GM12878 (cell line): Measurements from ENCODE around the gene NPR1. TPM values are rescaled to one million over a fixed set of nuclear protein-coding genes. Genes with fewer than 3 reads are reported as not detected.

Experiments
- ATAC-seq: fragments of 200-7000 bp; cut with Tn5 transposase; 3 replicates; pipeline ENCODE4 v1.9.1; 2020; ENCODE audit warnings: mild to moderate bottlenecking, moderate library complexity
- BruUV-seq: library from RNA; stranded (reverse); fragments of 400-500 nt; replicated peaks from 2 replicates; lab custom pipeline; 2021; lab: Mats Ljungman, UMichigan
- CTCF ChIA-PET: fragments of 300-600 bp; sonication (Branson Sonifier 250); formaldehyde crosslinking; extraction: SDS; loops from one replicate; lab custom pipeline; 2021; ENCODE audit warnings: inconsistent platforms; lab: Yijun Ruan, JAX
- POLR2A ChIA-PET: fragments of 350-600 bp; formaldehyde crosslinking; extraction: SDS; loops from one replicate; lab custom pipeline; 2021; ENCODE audit warnings: inconsistent platforms; lab: Charles Lee
- RAD21 ChIA-PET: fragments of 300-600 bp; sonication (Branson Sonifier 250); formaldehyde crosslinking; loops from one replicate; lab custom pipeline; 2023; ENCODE audit warnings: antibody characterized with exemption; ENCODE audit not compliant: unreplicated experiment; lab: Charles Lee
- SMC1A ChIA-PET: fragments of 300-600 bp; sonication (Branson Sonifier 250); formaldehyde crosslinking; loops from one replicate; lab custom pipeline; 2023; ENCODE audit not compliant: unreplicated experiment, uncharacterized antibody; lab: Charles Lee
- DNase-seq: peaks from one replicate; pipeline ENCODE4 v3.0.0-alpha.2; 2011; ENCODE audit warnings: low read depth, low spot score
- FAIRE-seq: peaks from 3 replicates; lab custom pipeline; 2011; peaks lifted over from hg19 to GRCh38; lab: Jason Lieb, UNC
- H2AFZ ChIP-seq: 2 replicates; pipeline ENCODE4 v1.6.0; 2011; ENCODE audit warnings: low read depth, low read length, control low read depth; ENCODE audit not compliant: control insufficient read depth
- H3K27ac ChIP-seq: 2 replicates; pipeline ENCODE4 v1.5.1; 2011; ENCODE audit warnings: control low read depth; ENCODE audit not compliant: control insufficient read depth, insufficient read depth
- H3K27me3 ChIP-seq, 2 experiments: replicated peaks in 1 of 2; 2 replicates each; pipeline versions ENCODE4 v1.6.0 to v1.6.1; 2011; ENCODE audit warnings: low read length in 1 of 2; ENCODE audit not compliant: control insufficient read depth in 2 of 2, insufficient read depth in 2 of 2
- H3K36me3 ChIP-seq, 2 experiments: 2 replicates each; pipeline ENCODE4 v1.5.1; 2011; ENCODE audit warnings: low read length in 1 of 2; ENCODE audit not compliant: control insufficient read depth in 2 of 2, insufficient read depth in 2 of 2
- H3K4me1 ChIP-seq: 2 replicates; pipeline ENCODE4 v1.6.1; 2011; ENCODE audit warnings: mild to moderate bottlenecking, low read length, moderate library complexity, mixed read lengths; ENCODE audit not compliant: control insufficient read depth, insufficient read depth
- H3K4me2 ChIP-seq: 2 replicates; pipeline ENCODE4 v1.6.0; 2011; ENCODE audit warnings: control low read depth; ENCODE audit not compliant: control insufficient read depth, insufficient read depth
- H3K4me3 ChIP-seq: fragments of 200-600 bp; sonication (generic); 2 replicates; pipeline ENCODE4 v1.5.1; 2016
- H3K79me2 ChIP-seq: 2 replicates; pipeline ENCODE4 v1.6.0; 2011; ENCODE audit warnings: low read length; ENCODE audit not compliant: control insufficient read depth, insufficient read depth
- H3K9ac ChIP-seq: 2 replicates; pipeline ENCODE4 v1.8.0; 2011; ENCODE audit warnings: low read length, control low read depth, mixed read lengths; ENCODE audit not compliant: control insufficient read depth, insufficient read depth
- H3K9me3 ChIP-seq: replicated peaks from 3 replicates; pipeline ENCODE4 v1.5.1; 2011; ENCODE audit warnings: mild to moderate bottlenecking, low read length; ENCODE audit not compliant: control insufficient read depth, insufficient read depth
- H4K20me1 ChIP-seq: 2 replicates; pipeline ENCODE4 v1.6.0; 2011; ENCODE audit not compliant: control insufficient read depth, insufficient read depth
- BACH1 ChIP-seq: fragments of 450-650 bp; IDR thresholded peaks from 2 replicates; pipeline ENCODE4 v1.6.1; 2017; ENCODE audit warnings: mild to moderate bottlenecking, borderline replicate concordance
- CEBPZ ChIP-seq: fragments of 150-350 bp; IDR thresholded peaks from 2 replicates; pipeline ENCODE4 v1.6.1; 2016; ENCODE audit warnings: low read depth, low read length
- MEF2B ChIP-seq: fragments of 450-650 bp; IDR thresholded peaks from 2 replicates; pipeline ENCODE4 v1.6.1; 2018; ENCODE audit warnings: mild to moderate bottlenecking, moderate library complexity; ENCODE audit not compliant: partially characterized antibody, poor library complexity, severe bottlenecking
- PAX5 ChIP-seq: IDR thresholded peaks from 2 replicates; pipeline ENCODE4 v1.6.1; 2011; ENCODE audit warnings: low read depth, low read length, borderline replicate concordance
- SMAD5 ChIP-seq: IDR thresholded peaks from 2 replicates; pipeline ENCODE4 v1.6.1; 2016; ENCODE audit warnings: antibody characterized with exemption, low read depth
- STAT1 ChIP-seq: fragments of 450-650 bp; conservative IDR thresholded peaks from 2 replicates; pipeline ENCODE4 v1.6.1; 2014; ENCODE audit warnings: antibody characterized with exemption, mild to moderate bottlenecking
- STAT3 ChIP-seq: IDR thresholded peaks from 2 replicates; pipeline ENCODE4 v1.6.1; 2011; ENCODE audit warnings: low read depth, low read length, improper control_type of control experiment
- WRNIP1 ChIP-seq: IDR thresholded peaks from 2 replicates; pipeline ENCODE4 v1.6.1; 2011; ENCODE audit warnings: low read depth, low read length, improper control_type of control experiment, borderline replicate concordance
- ZNF24 ChIP-seq: fragments of 450-650 bp; IDR thresholded peaks from 2 replicates; pipeline ENCODE4 v1.6.1; 2017; ENCODE audit warnings: antibody characterized with exemption, mild to moderate bottlenecking
- WGBS: methylation state at CpG from one replicate; pipeline ENCODE4 v1.1.6; 2016; ENCODE audit warnings: low lambda C conversion rate; ENCODE audit not compliant: insufficient replicate concordance, insufficient coverage; ENCODE audit errors: missing lambda C conversion rate; 5-methylcytosine and 5-hydroxymethylcytosine counted together
- in situ Hi-C: fragments of 300-500 bp; cut with MboI; formaldehyde crosslinking; loops from 9 replicates; pipeline ENCODE4 v1.14.3; 2018; ENCODE audit warnings: mixed read lengths
- intact Hi-C: fragments of 100-400 bp; cut with micrococcal nuclease; formaldehyde crosslinking; loops from one replicate; pipeline ENCODE4 v1.14.2; 2022; ENCODE audit not compliant: unreplicated experiment
- polyA plus RNA-seq, 11 experiments: library from polyadenylated mRNA; depleted of rRNA in 4 of 11; unstranded in 6 of 11; stranded (reverse) in 5 of 11; fragments of >200 nt; fragmentation: Nextera tagmentation in 4 of 11; fragmentation: Illumina TruSeq in 1 of 11; extraction: Ambion mirVana in 4 of 11; extraction: Trizol in 1 of 11; gene quantifications; 1 replicate in 1 of 11; 2 replicates in 10 of 11; pipeline versions ENCODE4 v1.2.1 to v1.2.3, GENCODE V29; 2011 to 2016; ENCODE audit warnings: inconsistent platforms in 2 of 11, missing spikeins in 2 of 11, low read depth in 1 of 11
- total RNA-seq, 4 experiments: library from RNA; depleted of rRNA in 3 of 4; stranded (reverse); fragments of >200 nt in 3 of 4; fragmentation: Illumina TruSeq in 1 of 4; extraction: Trizol in 1 of 4; gene quantifications; 2 replicates each; pipeline versions ENCODE4 v1.2.1 to v1.2.3, GENCODE V29; 2013 to 2021
- TF ChIP-seq, protein P1 (sequence below): fragments of 450-650 bp; IDR thresholded peaks from 2 replicates; pipeline ENCODE4 v1.6.1; 2017; ENCODE audit warnings: mild to moderate bottlenecking
- TF ChIP-seq, protein P2 (sequence below): fragments of 450-650 bp; formaldehyde crosslinking; IDR thresholded peaks from 2 replicates; pipeline ENCODE4 v1.4.0; 2020; ENCODE audit warnings: mild to moderate bottlenecking, moderate library complexity

Gene NPR1
- total and polyA plus RNA-seq, 10 of the 15 experiments (the other 5 are each of a cell fraction or from before 2014, with no cell fraction given), result 0.09 to 2.1 (median 0.28) TPM; not detected in 1

GRCh38 chr1:153680120-153680403 is 1.6 kb downstream of the NPR1 start:
- in situ Hi-C loops (no loop called here), intact Hi-C loops (no loop called here)
- WGBS, result no CpG with 5 or more reads among the region's 10 CpGs
- no peaks in the 10 kb centered on the region for H3K79me2 ChIP-seq
- RAD21 ChIA-PET, result interaction anchor here (0.9 to 1.8 kb wide), 4 partner anchors 55 to 170 kb away, joined by 3 to 6 read pairs (median 3); no protein-coding TSS in a partner anchor
- POLR2A ChIA-PET, result interaction anchor here (0.9 kb wide), 2 partner anchors 68 to 112 kb away, joined by 3 to 9 read pairs; no protein-coding TSS in a partner anchor
- ATAC-seq (no peak), FAIRE-seq (no peak), DNase-seq (no peak)
- H3K27me3 ChIP-seq, result peaks cover 14 to 23% of the 10 kb centered on the region in 2 experiments
- no TSS peak for BruUV-seq
- H3K36me3 ChIP-seq, result no peaks in the 10 kb centered on the region
- SMC1A ChIA-PET, result interaction anchor here (0.6 to 6.3 kb wide), 11 partner anchors 62 to 306 kb away, joined by 3 to 55 read pairs (median 4); partner anchors contain the start of gene RAB13
- H3K4me3 ChIP-seq, result no peak overlapping the region; the same call in 1 of the 2 replicates
- CTCF ChIA-PET, result interaction anchor here (0.6 to 6.9 kb wide), 8 partner anchors 23 to 173 kb away, joined by 3 to 84 read pairs (median 4); no protein-coding TSS in a partner anchor
- H3K9ac ChIP-seq, result no peak overlapping the region
- H3K9me3 ChIP-seq, result no peaks in the 10 kb centered on the region; the same call in 2 of the 3 replicates
- H4K20me1 ChIP-seq, result no peaks in the 10 kb centered on the region; the same call in 1 of the 2 replicates
- no peak overlapping the region for H3K4me2 ChIP-seq
- peaks cover 16% of the 10 kb centered on the region for H3K4me1 ChIP-seq
- no peak overlapping the region for H2AFZ ChIP-seq
- no peak overlapping the region for H3K27ac ChIP-seq
- TF ChIP-seq MEF2B (no peak), SMAD5 (no peak), CEBPZ (no peak), STAT3 (no peak), WRNIP1 (no peak), STAT1 (no peak), PAX5 (no peak), ZNF24 (no peak), BACH1 (no peak)
- TF ChIP-seq, protein P1, sequence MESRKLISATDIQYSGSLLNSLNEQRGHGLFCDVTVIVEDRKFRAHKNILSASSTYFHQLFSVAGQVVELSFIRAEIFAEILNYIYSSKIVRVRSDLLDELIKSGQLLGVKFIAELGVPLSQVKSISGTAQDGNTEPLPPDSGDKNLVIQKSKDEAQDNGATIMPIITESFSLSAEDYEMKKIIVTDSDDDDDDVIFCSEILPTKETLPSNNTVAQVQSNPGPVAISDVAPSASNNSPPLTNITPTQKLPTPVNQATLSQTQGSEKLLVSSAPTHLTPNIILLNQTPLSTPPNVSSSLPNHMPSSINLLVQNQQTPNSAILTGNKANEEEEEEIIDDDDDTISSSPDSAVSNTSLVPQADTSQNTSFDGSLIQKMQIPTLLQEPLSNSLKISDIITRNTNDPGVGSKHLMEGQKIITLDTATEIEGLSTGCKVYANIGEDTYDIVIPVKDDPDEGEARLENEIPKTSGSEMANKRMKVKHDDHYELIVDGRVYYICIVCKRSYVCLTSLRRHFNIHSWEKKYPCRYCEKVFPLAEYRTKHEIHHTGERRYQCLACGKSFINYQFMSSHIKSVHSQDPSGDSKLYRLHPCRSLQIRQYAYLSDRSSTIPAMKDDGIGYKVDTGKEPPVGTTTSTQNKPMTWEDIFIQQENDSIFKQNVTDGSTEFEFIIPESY, result no peak
- TF ChIP-seq, protein P2, sequence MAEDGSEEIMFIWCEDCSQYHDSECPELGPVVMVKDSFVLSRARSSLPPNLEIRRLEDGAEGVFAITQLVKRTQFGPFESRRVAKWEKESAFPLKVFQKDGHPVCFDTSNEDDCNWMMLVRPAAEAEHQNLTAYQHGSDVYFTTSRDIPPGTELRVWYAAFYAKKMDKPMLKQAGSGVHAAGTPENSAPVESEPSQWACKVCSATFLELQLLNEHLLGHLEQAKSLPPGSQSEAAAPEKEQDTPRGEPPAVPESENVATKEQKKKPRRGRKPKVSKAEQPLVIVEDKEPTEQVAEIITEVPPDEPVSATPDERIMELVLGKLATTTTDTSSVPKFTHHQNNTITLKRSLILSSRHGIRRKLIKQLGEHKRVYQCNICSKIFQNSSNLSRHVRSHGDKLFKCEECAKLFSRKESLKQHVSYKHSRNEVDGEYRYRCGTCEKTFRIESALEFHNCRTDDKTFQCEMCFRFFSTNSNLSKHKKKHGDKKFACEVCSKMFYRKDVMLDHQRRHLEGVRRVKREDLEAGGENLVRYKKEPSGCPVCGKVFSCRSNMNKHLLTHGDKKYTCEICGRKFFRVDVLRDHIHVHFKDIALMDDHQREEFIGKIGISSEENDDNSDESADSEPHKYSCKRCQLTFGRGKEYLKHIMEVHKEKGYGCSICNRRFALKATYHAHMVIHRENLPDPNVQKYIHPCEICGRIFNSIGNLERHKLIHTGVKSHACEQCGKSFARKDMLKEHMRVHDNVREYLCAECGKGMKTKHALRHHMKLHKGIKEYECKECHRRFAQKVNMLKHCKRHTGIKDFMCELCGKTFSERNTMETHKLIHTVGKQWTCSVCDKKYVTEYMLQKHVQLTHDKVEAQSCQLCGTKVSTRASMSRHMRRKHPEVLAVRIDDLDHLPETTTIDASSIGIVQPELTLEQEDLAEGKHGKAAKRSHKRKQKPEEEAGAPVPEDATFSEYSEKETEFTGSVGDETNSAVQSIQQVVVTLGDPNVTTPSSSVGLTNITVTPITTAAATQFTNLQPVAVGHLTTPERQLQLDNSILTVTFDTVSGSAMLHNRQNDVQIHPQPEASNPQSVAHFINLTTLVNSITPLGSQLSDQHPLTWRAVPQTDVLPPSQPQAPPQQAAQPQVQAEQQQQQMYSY (CRISPR knock-in tag), result no peak
